ENCODE measurements around the gene TTC36. TPM values are rescaled to one million over a fixed set of nuclear protein-coding genes. Genes with fewer than 3 reads are reported as not detected.

TTC36 gene
- total RNA-seq, 1 donor from 2014 or later, result 1.9 TPM

GRCh38 chr11:118526688-118527087, 586 bp upstream of the TTC36 start:
- H3K4me3 Mint-ChIP-seq (ENCODE audit: unreplicated experiment), result no peak overlapping the region
- TF ChIP-seq, protein P1, sequence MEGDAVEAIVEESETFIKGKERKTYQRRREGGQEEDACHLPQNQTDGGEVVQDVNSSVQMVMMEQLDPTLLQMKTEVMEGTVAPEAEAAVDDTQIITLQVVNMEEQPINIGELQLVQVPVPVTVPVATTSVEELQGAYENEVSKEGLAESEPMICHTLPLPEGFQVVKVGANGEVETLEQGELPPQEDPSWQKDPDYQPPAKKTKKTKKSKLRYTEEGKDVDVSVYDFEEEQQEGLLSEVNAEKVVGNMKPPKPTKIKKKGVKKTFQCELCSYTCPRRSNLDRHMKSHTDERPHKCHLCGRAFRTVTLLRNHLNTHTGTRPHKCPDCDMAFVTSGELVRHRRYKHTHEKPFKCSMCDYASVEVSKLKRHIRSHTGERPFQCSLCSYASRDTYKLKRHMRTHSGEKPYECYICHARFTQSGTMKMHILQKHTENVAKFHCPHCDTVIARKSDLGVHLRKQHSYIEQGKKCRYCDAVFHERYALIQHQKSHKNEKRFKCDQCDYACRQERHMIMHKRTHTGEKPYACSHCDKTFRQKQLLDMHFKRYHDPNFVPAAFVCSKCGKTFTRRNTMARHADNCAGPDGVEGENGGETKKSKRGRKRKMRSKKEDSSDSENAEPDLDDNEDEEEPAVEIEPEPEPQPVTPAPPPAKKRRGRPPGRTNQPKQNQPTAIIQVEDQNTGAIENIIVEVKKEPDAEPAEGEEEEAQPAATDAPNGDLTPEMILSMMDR (IDR thresholded peaks at IDR 0.05; ENCODE audit: partially characterized antibody, unreplicated experiment), result no peak
- H3K9me3 Mint-ChIP-seq (ENCODE audit: unreplicated experiment), result peaks cover 14% of the 10 kb centered on the region
- no peak overlapping the region for H3K27ac Mint-ChIP-seq (ENCODE audit: unreplicated experiment)
- no peak for DNase-seq
- peaks cover 20% of the 10 kb centered on the region for H3K27me3 Mint-ChIP-seq (ENCODE audit: unreplicated experiment)
- no peaks in the 10 kb centered on the region for H3K36me3 Mint-ChIP-seq (ENCODE audit: unreplicated experiment)
- peaks cover 6% of the 10 kb centered on the region for H3K4me1 Mint-ChIP-seq (ENCODE audit: low read depth, unreplicated experiment)

GRCh38 chr11:118528511-118528910, 1.2 kb downstream of the TTC36 start:
- H3K27me3 Mint-ChIP-seq (ENCODE audit: unreplicated experiment), result peaks cover 25% of the 10 kb centered on the region
- H3K36me3 Mint-ChIP-seq (ENCODE audit: unreplicated experiment), result no peaks in the 10 kb centered on the region
- H3K4me3 Mint-ChIP-seq (ENCODE audit: unreplicated experiment), result no peak overlapping the region
- peaks cover 14% of the 10 kb centered on the region for H3K9me3 Mint-ChIP-seq (ENCODE audit: unreplicated experiment)
- DNase-seq, result no peak
- TF ChIP-seq, protein P1 (IDR thresholded peaks at IDR 0.05; ENCODE audit: partially characterized antibody, unreplicated experiment), result no peak
- peaks cover 6% of the 10 kb centered on the region for H3K4me1 Mint-ChIP-seq (ENCODE audit: low read depth, unreplicated experiment)
- H3K27ac Mint-ChIP-seq (ENCODE audit: unreplicated experiment), result no peak overlapping the region

- DNase-seq, result no peak
- H3K27ac Mint-ChIP-seq (ENCODE audit: unreplicated experiment), result peak overlapping the region; percentile 93
- H3K27me3 Mint-ChIP-seq (ENCODE audit: unreplicated experiment), result peaks cover 26% of the 10 kb centered on the region
- no peaks in the 10 kb centered on the region for H3K36me3 Mint-ChIP-seq (ENCODE audit: unreplicated experiment)
- H3K4me1 Mint-ChIP-seq (ENCODE audit: low read depth, unreplicated experiment), result peaks cover 13% of the 10 kb centered on the region
- peaks cover 14% of the 10 kb centered on the region for H3K9me3 Mint-ChIP-seq (ENCODE audit: unreplicated experiment)
- TF ChIP-seq, protein P1 (IDR thresholded peaks at IDR 0.05; ENCODE audit: partially characterized antibody, unreplicated experiment), result no peak
- peak overlapping the region; percentile 85 for H3K4me3 Mint-ChIP-seq (ENCODE audit: unreplicated experiment)
These were observed 2.4 kb downstream of the TTC36 start for GRCh38 chr11:118529584-118530175.

DNA sequence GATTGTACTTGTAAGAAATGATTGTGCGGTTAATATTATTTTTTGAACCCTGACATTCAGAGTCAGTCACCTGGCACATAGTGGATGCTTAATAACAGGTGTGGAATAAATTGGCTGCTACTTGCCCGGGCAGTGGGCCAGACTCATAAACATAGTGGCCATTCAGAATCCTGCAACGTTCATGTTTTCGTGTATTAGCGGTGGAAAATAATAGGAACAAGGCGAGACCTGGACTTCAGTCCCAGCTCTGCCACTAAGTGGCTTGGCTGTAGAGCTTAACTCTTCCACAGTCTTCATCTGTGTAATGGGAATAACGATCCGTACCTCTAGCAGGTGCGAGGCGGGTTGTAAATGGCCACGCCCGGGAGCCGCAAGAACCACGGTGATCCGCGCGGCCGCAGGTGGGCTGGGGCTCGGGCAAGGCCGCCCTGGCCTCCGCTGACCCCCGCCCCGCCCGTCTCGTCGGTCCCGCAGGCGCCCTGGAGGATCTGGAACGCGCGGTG, 3.0 kb downstream of the TTC36 start:
- peaks cover 26% of the 10 kb centered on the region for H3K27me3 Mint-ChIP-seq (ENCODE audit: unreplicated experiment)
- no peak for DNase-seq
- H3K36me3 Mint-ChIP-seq (ENCODE audit: unreplicated experiment), result no peaks in the 10 kb centered on the region
- peak overlapping the region; percentile 85 for H3K4me3 Mint-ChIP-seq (ENCODE audit: unreplicated experiment)
- TF ChIP-seq, protein P1 (IDR thresholded peaks at IDR 0.05; ENCODE audit: partially characterized antibody, unreplicated experiment), result no peak
- H3K4me1 Mint-ChIP-seq (ENCODE audit: low read depth, unreplicated experiment), result peaks cover 13% of the 10 kb centered on the region
- peak overlapping the region; percentile 93 for H3K27ac Mint-ChIP-seq (ENCODE audit: unreplicated experiment)
- peaks cover 14% of the 10 kb centered on the region for H3K9me3 Mint-ChIP-seq (ENCODE audit: unreplicated experiment)
